Measurements from ENCODE around the gene HAUS7.
"Not testable (repeated sequence)": the region's sequence is repeated elsewhere in the genome, so short reads cannot be mapped to it uniquely, and the experiment has no call there.

The HAUS7 gene

GRCh38 chrX:153406903-153407302 is 63.5 kb downstream of the HAUS7 start:
- DNase-seq: no peak

GRCh38 chrX:153406011-153406410 is 64.4 kb downstream of the HAUS7 start:
- no peak for DNase-seq

GRCh38 chrX:153405426-153405825 is 65.0 kb downstream of the HAUS7 start:
- DNase-seq: no peak

- DNase-seq: not testable (repeated sequence)
Measured at GRCh38 chrX:153404333-153404732, 66.0 kb downstream of the HAUS7 start.

GRCh38 chrX:153401133-153401764 is 69.1 kb downstream of the HAUS7 start, which contains the start of gene PNMA6E:
PNMA6E (minus strand) TSS chrX:153401350; CDS start chrX:153398849, 2,501 bp downstream.
- no peak for DNase-seq

GRCh38 chrX:153400146-153401132 is 69.9 kb downstream of the HAUS7 start:
- peak; percentile 76 for DNase-seq

- DNase-seq: no peak
Measured at GRCh38 chrX:153398275-153398960, 72.0 kb downstream of the HAUS7 start.
